ENCODE measurements around the gene EVA1A. TPM values are rescaled to one million over a fixed set of nuclear protein-coding genes. Genes with fewer than 3 reads are reported as not detected.

The EVA1A gene
- total and polyA plus RNA-seq, 8 donors, result 1.3 to 4.7 (median 2.4) TPM; not detected in 3

GRCh38 chr2:75516378-75517360 lies 44.1 kb downstream of the EVA1A start:
- no peaks in the 10 kb centered on the region for H3K36me3 ChIP-seq
- H3K4me3 ChIP-seq, result no peak overlapping the region
- H3K27ac ChIP-seq, result no peak overlapping the region
- H3K9me3 ChIP-seq, result peaks cover 0 to 12% (median 8%) of the 10 kb centered on the region in 4 donors
- H3K27me3 ChIP-seq, result peaks cover 0 to 5% (median 0%) of the 10 kb centered on the region in 3 donors
- TF ChIP-seq CTCF (IDR thresholded peaks at IDR 0.05), result no peak
- TF ChIP-seq POLR2A (IDR thresholded peaks at IDR 0.05), result no peak
- no peak for TF ChIP-seq EP300 (IDR thresholded peaks at IDR 0.05)
- TF ChIP-seq POLR2AphosphoS5 (IDR thresholded peaks at IDR 0.05), result no peak
- no peaks in the 10 kb centered on the region for H3K4me1 ChIP-seq
- WGBS, 5 donors, result 57 to 77% (median 64%) methylated on average over 8 of the region's 8 CpGs
- DNase-seq, result peak in 1 of 2 donors; percentile 17
- intact Hi-C loops (cut with DNase I; ENCODE audit: low total_unique reads), result no loop called here

GRCh38 chr2:75515584-75516368 lies 45.0 kb downstream of the EVA1A start:
- H3K27ac ChIP-seq, result no peak overlapping the region
- peaks cover 0 to 5% (median 0%) of the 10 kb centered on the region in 3 donors for H3K27me3 ChIP-seq
- intact Hi-C loops (cut with DNase I; ENCODE audit: low total_unique reads), result no loop called here
- WGBS, 5 donors, result 91 to 95% (median 94%) methylated on average over 7 of the region's 7 CpGs
- H3K4me3 ChIP-seq, result no peak overlapping the region
- H3K9me3 ChIP-seq, result peaks cover 0 to 12% (median 8%) of the 10 kb centered on the region in 4 donors
- TF ChIP-seq POLR2AphosphoS5 (IDR thresholded peaks at IDR 0.05) (no peak), POLR2A (IDR thresholded peaks at IDR 0.05) (no peak)
- DNase-seq, result no peak
- no peaks in the 10 kb centered on the region for H3K4me1 ChIP-seq
- H3K36me3 ChIP-seq, result no peaks in the 10 kb centered on the region

GRCh38 chr2:75513616-75514170 lies 47.0 kb downstream of the EVA1A start:
- no peak for DNase-seq
- 89 to 95% (median 93%) methylated on average over 4 of the region's 4 CpGs for WGBS, 5 donors
- no peak overlapping the region for H3K27ac ChIP-seq
- H3K9me3 ChIP-seq, result peaks cover 0 to 14% (median 8%) of the 10 kb centered on the region in 4 donors
- TF ChIP-seq POLR2AphosphoS5 (IDR thresholded peaks at IDR 0.05) (no peak), EP300 (IDR thresholded peaks at IDR 0.05) (no peak), POLR2A (IDR thresholded peaks at IDR 0.05) (no peak), CTCF (IDR thresholded peaks at IDR 0.05) (no peak)
- intact Hi-C loops (cut with DNase I; ENCODE audit: low total_unique reads), result no loop called here
- peaks cover 0 to 5% (median 0%) of the 10 kb centered on the region in 3 donors for H3K27me3 ChIP-seq
- no peaks in the 10 kb centered on the region for H3K36me3 ChIP-seq
- no peak overlapping the region for H3K4me3 ChIP-seq
- no peaks in the 10 kb centered on the region for H3K4me1 ChIP-seq

- Histone ChIP-seq H3K27ac (no peak overlapping the region), H3K36me3 (no peaks in the 10 kb centered on the region), H3K27me3 (no peaks in the 10 kb centered on the region), H3K4me3 (no peak overlapping the region), H3K4me1 (no peaks in the 10 kb centered on the region), H3K9me3 (peaks cover 0 to 20% (median 8%) of the 10 kb centered on the region in 4 donors)
- intact Hi-C loops (cut with DNase I; ENCODE audit: low total_unique reads), result no loop called here
- no peak for DNase-seq
- TF ChIP-seq POLR2A (IDR thresholded peaks at IDR 0.05), result no peak
- no peak for TF ChIP-seq CTCF (IDR thresholded peaks at IDR 0.05)
- TF ChIP-seq EP300 (IDR thresholded peaks at IDR 0.05), result no peak
- no peak for TF ChIP-seq POLR2AphosphoS5 (IDR thresholded peaks at IDR 0.05)
Measured at GRCh38 chr2:75512455-75513212, 48.1 kb downstream of the EVA1A start.

Measured in stomach (tissue), 9 donors.